Measurements from ENCODE around the gene ERC2.

GRCh38 chr3:55884491-55885285 is 583.6 kb downstream of the ERC2 start:
- TF ChIP-seq CTCF (IDR thresholded peaks at IDR 0.05) = no peak
- TF ChIP-seq ZFX (IDR thresholded peaks at IDR 0.05; ENCODE audit: borderline replicate concordance) = no peak

Measured in 22Rv1 (cell line).